Osteocyte (in vitro differentiated cells): ENCODE results near the gene IQSEC3. TPM values are rescaled to one million over a fixed set of nuclear protein-coding genes. Genes with fewer than 3 reads are reported as not detected.

Experiments used
- DNase-seq: peaks from one replicate; pipeline ENCODE4 v3.0.0; 2021; ENCODE audit warnings: mixed read lengths; ENCODE audit not compliant: unreplicated experiment; ENCODE audit errors: extremely low spot score
- H3K27ac Mint-ChIP-seq: one replicate; pipeline ENCODE4 v1.8.0; 2021; ENCODE audit warnings: mild to moderate bottlenecking, mixed read lengths; ENCODE audit not compliant: unreplicated experiment
- H3K27me3 Mint-ChIP-seq: one replicate; pipeline ENCODE4 v1.8.0; 2021; ENCODE audit warnings: mixed read lengths; ENCODE audit not compliant: unreplicated experiment
- H3K36me3 Mint-ChIP-seq: one replicate; pipeline ENCODE4 v1.8.0; 2021; ENCODE audit warnings: mixed read lengths; ENCODE audit not compliant: unreplicated experiment
- H3K4me1 Mint-ChIP-seq: one replicate; pipeline ENCODE4 v1.8.0; 2021; ENCODE audit warnings: mixed read lengths; ENCODE audit not compliant: unreplicated experiment
- H3K4me3 Mint-ChIP-seq: one replicate; pipeline ENCODE4 v1.8.0; 2021; ENCODE audit warnings: mild to moderate bottlenecking, moderate library complexity, mixed read lengths; ENCODE audit not compliant: unreplicated experiment
- H3K9me3 Mint-ChIP-seq: one replicate; pipeline ENCODE4 v1.8.0; 2021; ENCODE audit warnings: mixed read lengths; ENCODE audit not compliant: unreplicated experiment
- CTCF ChIP-seq: fragments of 200-600 bp; sonication (generic); IDR thresholded peaks from 2 replicates; pipeline ENCODE4 v1.5.0; 2021; ENCODE audit warnings: antibody characterized with exemption, mild to moderate bottlenecking, moderate library complexity
- total RNA-seq: library from RNA; stranded (reverse); gene quantifications from 2 replicates; pipeline ENCODE4 v1.2.1, GENCODE V29; 2021

The IQSEC3 gene
- total RNA-seq, 1 donor from 2014 or later, result 0.56 TPM

- no peak overlapping the region for H3K4me3 Mint-ChIP-seq
- no peaks in the 10 kb centered on the region for H3K9me3 Mint-ChIP-seq
- H3K27ac Mint-ChIP-seq, result no peak overlapping the region
- H3K4me1 Mint-ChIP-seq, result no peaks in the 10 kb centered on the region
- no peak for TF ChIP-seq CTCF
- H3K36me3 Mint-ChIP-seq, result no peaks in the 10 kb centered on the region
- peaks cover 40% of the 10 kb centered on the region for H3K27me3 Mint-ChIP-seq
- no peak for DNase-seq
These were observed 90.4 kb downstream of the IQSEC3 start for GRCh38 chr12:156945-157344.

- Mint-ChIP-seq H3K9me3 (no peaks in the 10 kb centered on the region), H3K27me3 (peaks cover 39% of the 10 kb centered on the region)
- TF ChIP-seq CTCF, result no peak
These were observed 91.1 kb downstream of the IQSEC3 start for GRCh38 chr12:157644-158043.

GRCh38 chr12:159156-159782 is 92.7 kb downstream of the IQSEC3 start:
- no peak for DNase-seq
- Mint-ChIP-seq H3K36me3 (no peaks in the 10 kb centered on the region), H3K27me3 (peaks cover 32% of the 10 kb centered on the region), H3K4me1 (no peaks in the 10 kb centered on the region), H3K27ac (no peak overlapping the region), H3K9me3 (no peaks in the 10 kb centered on the region), H3K4me3 (no peak overlapping the region)
- no peak for TF ChIP-seq CTCF

More at GRCh38 chr12:157644-158043, 91.1 kb downstream of the IQSEC3 start:
- Mint-ChIP-seq H3K27ac (no peak overlapping the region), H3K4me3 (no peak overlapping the region), H3K4me1 (no peaks in the 10 kb centered on the region), H3K36me3 (no peaks in the 10 kb centered on the region)
- DNase-seq, result no peak

- Mint-ChIP-seq H3K27ac (no peak overlapping the region), H3K27me3 (peaks cover 30% of the 10 kb centered on the region), H3K4me1 (no peaks in the 10 kb centered on the region), H3K36me3 (no peaks in the 10 kb centered on the region), H3K9me3 (no peaks in the 10 kb centered on the region), H3K4me3 (no peak overlapping the region)
- no peak for DNase-seq
- TF ChIP-seq CTCF, result no peak
These were observed 94.3 kb downstream of the IQSEC3 start for GRCh38 chr12:160858-161257.

- Mint-ChIP-seq H3K9me3 (no peaks in the 10 kb centered on the region), H3K4me1 (no peaks in the 10 kb centered on the region), H3K4me3 (no peak overlapping the region), H3K27ac (no peak overlapping the region), H3K36me3 (no peaks in the 10 kb centered on the region), H3K27me3 (peaks cover 35% of the 10 kb centered on the region)
- no peak for TF ChIP-seq CTCF
- DNase-seq, result no peak
These were observed 95.3 kb downstream of the IQSEC3 start for GRCh38 chr12:161823-162222.
